Dermis blood vessel endothelial cell (primary cell): Measurements from ENCODE around the gene CCDC86. TPM values are rescaled to one million over a fixed set of nuclear protein-coding genes. Genes with fewer than 3 reads are reported as not detected.
A peak's percentile ranks its signal among the peaks of the same experiment; 100 is the strongest.

Source experiments
- DNase-seq: peaks from one replicate; pipeline ENCODE4 v3.0.0; 2010
- total RNA-seq: library from RNA; depleted of rRNA; stranded (reverse); fragments of >200 nt; gene quantifications from 2 replicates; pipeline ENCODE4 v1.2.3, GENCODE V29; 2014

Gene CCDC86
- total RNA-seq, 1 donor from 2014 or later: 14.0 TPM

DNA sequence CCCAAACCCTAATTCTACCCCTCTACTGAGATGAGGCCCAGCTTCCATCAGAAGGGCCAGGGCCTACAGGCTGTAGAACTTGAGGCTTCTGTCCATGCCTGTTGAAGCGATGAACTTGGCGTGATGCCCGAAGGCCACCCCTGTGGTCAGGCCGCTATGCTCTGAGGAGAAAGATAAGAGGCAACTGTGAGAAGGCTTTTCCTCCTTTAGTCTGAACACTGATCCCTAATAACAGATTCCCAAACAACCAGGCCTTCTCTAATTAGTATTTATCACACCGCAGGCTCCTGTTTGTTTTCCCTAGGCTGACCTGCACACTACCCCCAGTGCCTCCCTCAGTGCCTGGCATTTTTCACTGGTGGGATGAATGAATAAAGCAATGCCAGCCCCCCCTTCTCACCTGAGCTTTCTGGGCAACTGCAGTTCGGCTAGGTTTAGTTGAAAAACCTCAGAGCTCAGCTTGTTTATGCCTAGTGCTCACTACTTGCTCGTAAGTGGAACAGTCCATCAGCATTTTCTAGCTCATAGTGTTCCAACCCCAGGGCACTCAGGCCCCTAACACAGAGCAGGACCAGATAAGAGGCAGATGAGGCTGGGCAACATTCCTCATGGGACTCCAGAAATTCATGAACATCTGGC, 49.3 kb downstream of the CCDC86 start:
- DNase-seq: peak; percentile 69

DNA sequence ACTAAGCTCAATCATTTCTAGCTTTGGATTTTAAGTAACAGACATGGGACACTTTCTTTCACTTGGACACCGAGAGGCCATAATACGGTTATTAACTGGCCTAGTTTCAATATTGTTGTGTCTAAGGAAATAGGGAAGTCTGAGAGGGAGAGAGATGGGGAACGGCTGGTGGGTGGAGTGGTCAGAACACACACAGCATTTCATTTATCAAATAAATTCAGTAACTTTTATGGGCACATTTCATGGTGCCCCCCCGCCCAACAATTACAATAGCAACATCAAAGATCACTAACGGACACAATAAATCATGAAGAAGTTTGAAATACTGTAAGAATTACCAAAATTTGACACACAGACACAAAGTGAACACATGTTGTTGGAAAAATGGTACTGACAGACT, 53.8 kb downstream of the CCDC86 start:
- DNase-seq: no peak

- no peak for DNase-seq
Observed at GRCh38 chr11:60897496-60897895, 55.6 kb downstream of the CCDC86 start.

- DNase-seq: peak; percentile 89
Observed at GRCh38 chr11:60899046-60899936, 57.4 kb downstream of the CCDC86 start.

- no peak for DNase-seq
Observed at GRCh38 chr11:60899977-60900376, 58.1 kb downstream of the CCDC86 start.

Other genes starting within 250 kb of the CCDC86 start
- not detected in 2 replicates for gene MS4A8, start 142.5 kb upstream of the CCDC86 start, total RNA-seq
- not detected in 2 replicates for gene MS4A18, start 117.4 kb upstream of the CCDC86 start, total RNA-seq
- not detected in 2 replicates for gene MS4A15, start 85.2 kb upstream of the CCDC86 start, total RNA-seq
- not detected in 2 replicates for gene MS4A10, start 56.8 kb upstream of the CCDC86 start, total RNA-seq
- 0.05 TPM in 1 of 2 replicates, not detected in the other for gene PTGDR2, start 13.8 kb downstream of the CCDC86 start, total RNA-seq
- not detected in 2 replicates for gene ZP1, start 25.4 kb downstream of the CCDC86 start, total RNA-seq
- 45.8 and 79.6 TPM in 2 replicates for gene PRPF19, start 64.5 kb downstream of the CCDC86 start, total RNA-seq
- gene TMEM109, start 72.0 kb downstream of the CCDC86 start, total RNA-seq: 63.6 and 114 TPM in 2 replicates
- 99.5 and 112 TPM in 2 replicates for gene TMEM132A, start 82.3 kb downstream of the CCDC86 start, total RNA-seq
- gene SLC15A3, start 110.1 kb downstream of the CCDC86 start, total RNA-seq: 8.7 and 9.0 TPM in 2 replicates
- gene CD6, start 129.6 kb downstream of the CCDC86 start, total RNA-seq: not detected in 2 replicates